SK-MEL-5 (cell line): ENCODE results near the gene MCF2L2. TPM values are rescaled to one million over a fixed set of nuclear protein-coding genes. Genes with fewer than 3 reads are reported as not detected.
"Not testable (repeated sequence)": the region's sequence is repeated elsewhere in the genome, so short reads cannot be mapped to it uniquely, and the experiment has no call there.

Experiments
- DNase-seq: peaks from one replicate; pipeline ENCODE4 v3.0.0-alpha.2; 2016; ENCODE audit warnings: low read depth, low spot score
- in situ Hi-C: cut with HindIII; loops from 2 replicates; pipeline ENCODE4 v1.10.0; 2016; ENCODE audit warnings: low sequenced_read_pairs, high pct_unique_total_duplicates, low pct_unique_long_range_greater_than_20kb
- total RNA-seq: library from RNA; depleted of rRNA; stranded (reverse); fragments of >200 nt; shearing (Covaris generic); gene quantifications from 2 replicates; pipeline ENCODE4 v1.2.3, GENCODE V29; 2014

Gene MCF2L2
- total RNA-seq, 1 experiment from 2014 or later, result 0.79 TPM

DNA sequence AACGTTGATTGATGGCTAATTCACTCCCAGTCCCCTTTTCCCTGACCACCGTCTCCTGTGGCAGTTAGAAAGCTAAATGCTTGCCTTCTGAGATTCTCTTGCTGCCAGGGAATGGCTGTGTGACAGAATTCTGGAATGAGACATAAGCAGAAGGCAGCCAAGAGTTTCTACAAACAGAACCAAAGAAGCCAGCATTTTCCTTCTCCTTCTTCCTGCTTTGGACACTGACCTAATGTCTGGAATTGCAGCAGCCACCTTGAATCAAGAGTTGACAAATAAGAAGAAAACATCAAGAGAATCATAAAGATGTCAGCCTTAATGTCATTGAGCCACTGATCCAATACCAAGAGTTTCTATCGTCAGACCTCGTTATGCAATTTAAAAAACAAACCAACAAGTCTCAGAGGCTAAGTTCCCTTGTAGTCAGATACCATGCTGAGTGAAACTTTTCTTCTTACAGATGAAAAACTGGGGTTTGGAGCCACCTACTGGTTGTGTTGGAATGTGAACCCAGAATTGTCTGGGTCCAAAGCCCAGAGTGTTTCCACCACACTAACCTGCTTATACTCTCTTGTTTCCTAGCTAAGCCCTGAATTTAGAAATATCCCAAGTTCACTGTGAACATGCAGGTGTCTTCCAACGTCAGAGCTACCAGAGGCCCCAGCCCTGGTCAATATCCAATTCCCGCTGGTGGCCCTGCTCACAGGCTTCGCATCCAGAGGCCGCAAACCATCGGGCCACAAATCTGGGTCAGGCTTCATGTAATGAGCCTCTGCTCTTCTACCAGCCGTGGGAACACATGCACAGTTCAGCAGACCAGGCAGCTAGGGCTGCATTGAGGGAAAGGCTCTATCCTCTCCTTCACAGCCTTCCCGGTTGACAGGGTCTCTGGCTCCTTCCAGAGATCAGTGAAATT is 42.5 kb downstream of the MCF2L2 start:
- in situ Hi-C loops, result no loop called here
- DNase-seq, result peak; percentile 77

DNA sequence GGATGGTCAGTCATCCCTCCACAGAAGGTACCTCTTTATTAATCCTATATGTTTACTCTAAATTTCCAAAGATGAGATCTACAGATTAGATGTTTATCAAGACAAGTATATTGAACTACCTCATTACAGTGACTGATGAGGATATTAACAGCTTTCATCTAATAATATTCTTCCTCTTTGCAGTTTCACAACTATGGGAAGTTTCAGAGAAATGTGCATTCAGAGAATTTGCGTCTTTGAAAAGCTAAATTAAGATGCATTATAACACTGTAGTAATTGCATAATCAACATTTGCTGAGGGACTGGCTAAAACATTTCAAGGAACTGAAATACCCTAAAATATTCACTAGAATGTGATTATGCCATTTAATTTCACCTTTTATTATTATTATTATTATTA is 46.7 kb downstream of the MCF2L2 start:
- in situ Hi-C loops, result no loop called here
- DNase-seq, result no peak

GRCh38 chr3:183381179-183381578 is 47.2 kb downstream of the MCF2L2 start:
- in situ Hi-C loops, result no loop called here
- DNase-seq, result peak; percentile 6

GRCh38 chr3:183378951-183379350 is 49.5 kb downstream of the MCF2L2 start:
- no peak for DNase-seq
- in situ Hi-C loops, result no loop called here

GRCh38 chr3:183378545-183378944 is 49.9 kb downstream of the MCF2L2 start:
- in situ Hi-C loops, result no loop called here
- no peak for DNase-seq

GRCh38 chr3:183378008-183378407 is 50.4 kb downstream of the MCF2L2 start:
- DNase-seq, result no peak
- in situ Hi-C loops, result no loop called here

DNA sequence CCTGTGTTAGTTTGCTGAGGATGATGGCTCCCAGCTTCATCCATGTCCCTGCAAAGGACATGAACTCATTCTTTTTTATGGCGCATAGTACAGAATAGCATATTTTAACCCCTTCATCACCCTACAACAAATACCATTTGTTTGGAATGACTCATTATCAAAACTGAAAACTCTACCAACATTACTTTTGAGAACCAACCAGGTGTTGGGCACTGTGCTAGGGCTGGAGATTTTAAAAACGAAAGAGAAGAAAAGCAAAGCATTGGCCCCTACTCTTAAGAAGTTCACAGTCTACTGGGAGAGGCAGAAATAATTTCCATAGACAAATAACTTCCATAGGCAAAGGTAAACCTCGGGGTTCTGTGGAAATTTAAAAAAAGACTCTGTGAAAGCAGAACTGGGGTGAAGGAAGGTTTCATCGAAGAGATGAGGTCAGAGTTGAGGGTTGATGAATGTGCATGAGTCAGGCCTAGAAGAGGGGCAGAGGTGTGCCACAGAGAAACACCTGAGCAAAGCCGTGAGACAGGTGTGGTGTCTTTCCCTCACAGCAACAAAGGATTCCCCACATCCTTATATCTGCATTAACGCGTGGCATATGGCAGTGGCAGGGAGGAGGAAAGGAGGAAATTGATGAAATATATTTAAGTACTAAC is 51.0 kb downstream of the MCF2L2 start:
- DNase-seq, result no peak
- in situ Hi-C loops, result no loop called here

DNA sequence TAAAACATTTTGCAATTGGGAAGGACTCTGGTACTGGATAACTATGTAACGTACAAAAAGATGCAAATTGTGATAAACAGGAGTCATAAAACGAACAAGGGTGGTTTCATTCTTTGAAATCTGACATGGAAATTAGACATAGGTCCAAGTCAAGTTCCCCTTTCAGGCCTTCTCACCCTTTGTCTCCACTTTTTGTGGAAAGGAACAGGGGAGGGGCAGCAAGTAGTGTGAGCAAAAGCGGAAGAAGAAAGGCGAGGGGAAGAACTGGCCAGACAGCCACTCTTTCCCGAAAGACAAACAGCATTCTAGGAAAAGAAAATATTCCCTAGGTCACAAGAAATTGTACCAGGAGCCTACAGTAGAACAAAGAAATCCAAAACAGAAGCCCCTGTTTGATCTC is 52.6 kb downstream of the MCF2L2 start:
- in situ Hi-C loops, result no loop called here

GRCh38 chr3:183375337-183375736 is 53.1 kb downstream of the MCF2L2 start:
- in situ Hi-C loops, result no loop called here
- no peak for DNase-seq

More for the DNA sequence above, 52.6 kb downstream of the MCF2L2 start:
- DNase-seq, result no peak

DNA sequence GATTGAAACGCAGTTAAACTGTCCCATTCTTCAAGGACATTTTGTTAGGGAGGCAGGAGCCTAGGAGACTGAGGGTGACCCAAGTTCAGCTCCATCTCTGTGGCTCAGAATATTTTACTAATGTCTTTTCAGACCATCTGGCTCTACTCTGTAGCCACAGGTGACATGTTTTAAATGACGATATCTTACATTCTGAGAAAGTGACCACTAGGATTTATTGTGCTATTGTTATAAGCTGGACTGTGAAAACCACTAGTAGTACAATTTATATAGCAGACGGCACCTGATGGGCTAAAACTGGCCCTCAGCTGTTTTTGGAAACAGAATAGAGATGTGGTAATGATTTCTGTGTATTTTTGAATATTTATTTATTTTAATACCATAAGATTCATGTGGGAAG is 55.5 kb downstream of the MCF2L2 start:
- in situ Hi-C loops, result no loop called here

GRCh38 chr3:183371600-183371968 is 56.8 kb downstream of the MCF2L2 start:
- in situ Hi-C loops, DNase-seq: not testable (repeated sequence)

More for the DNA sequence above, 55.5 kb downstream of the MCF2L2 start:
- DNase-seq, result no peak

DNA sequence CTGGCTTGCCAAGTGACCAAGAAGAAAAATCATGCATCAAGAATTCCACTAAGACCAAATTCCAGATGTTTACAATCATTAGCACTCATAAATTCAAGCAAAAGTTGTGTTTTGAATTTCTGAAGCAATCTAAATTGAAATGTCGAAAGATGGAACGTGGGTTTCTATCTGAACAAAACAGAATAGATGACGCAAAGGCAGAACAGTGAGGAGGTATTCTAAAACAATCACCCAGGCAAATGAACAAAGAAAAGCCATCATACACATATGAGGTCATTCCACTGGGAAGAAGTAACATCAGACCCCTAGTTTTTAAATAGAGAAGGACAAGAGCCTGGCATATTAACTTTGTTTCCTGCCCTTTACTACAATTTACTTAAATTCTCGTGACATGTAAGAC is 58.0 kb downstream of the MCF2L2 start:
- no peak for DNase-seq
- in situ Hi-C loops, result no loop called here

- no peak for DNase-seq
- in situ Hi-C loops, result no loop called here
These were observed 58.8 kb downstream of the MCF2L2 start for GRCh38 chr3:183369627-183370026.

GRCh38 chr3:183369117-183369516 is 59.3 kb downstream of the MCF2L2 start:
- in situ Hi-C loops, result no loop called here
- DNase-seq, result no peak

GRCh38 chr3:183360971-183361624 is 67.3 kb downstream of the MCF2L2 start:
- in situ Hi-C loops, result no loop called here
- DNase-seq, result no peak

- DNase-seq, result no peak
- in situ Hi-C loops, result no loop called here
These were observed 69.4 kb downstream of the MCF2L2 start for GRCh38 chr3:183359036-183359435.

DNA sequence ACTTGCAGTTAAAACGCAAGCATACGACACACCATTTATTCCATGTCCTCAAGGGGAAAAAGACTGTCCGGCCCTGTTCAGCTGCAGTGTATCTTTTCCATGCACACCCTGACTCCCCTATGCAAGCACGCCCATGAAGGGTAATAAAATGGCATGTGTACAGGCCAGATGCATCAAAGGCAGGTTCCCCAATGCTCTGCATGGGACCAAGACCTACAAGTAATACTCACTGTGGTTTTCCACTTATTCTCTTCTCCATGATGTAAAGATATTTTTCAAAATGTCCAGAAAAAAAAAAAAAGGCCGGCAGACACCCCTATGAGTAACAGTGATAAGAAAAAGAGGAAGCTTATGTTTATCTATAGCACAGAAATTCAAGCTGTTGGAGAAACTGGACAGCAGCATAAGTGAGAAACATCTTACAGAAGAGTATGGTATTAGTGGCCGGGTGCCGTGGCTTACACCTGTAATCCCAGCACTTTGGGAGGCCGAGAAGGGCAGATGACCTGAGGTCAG is 70.8 kb downstream of the MCF2L2 start:
- in situ Hi-C loops, result no loop called here
- DNase-seq, result no peak

DNA sequence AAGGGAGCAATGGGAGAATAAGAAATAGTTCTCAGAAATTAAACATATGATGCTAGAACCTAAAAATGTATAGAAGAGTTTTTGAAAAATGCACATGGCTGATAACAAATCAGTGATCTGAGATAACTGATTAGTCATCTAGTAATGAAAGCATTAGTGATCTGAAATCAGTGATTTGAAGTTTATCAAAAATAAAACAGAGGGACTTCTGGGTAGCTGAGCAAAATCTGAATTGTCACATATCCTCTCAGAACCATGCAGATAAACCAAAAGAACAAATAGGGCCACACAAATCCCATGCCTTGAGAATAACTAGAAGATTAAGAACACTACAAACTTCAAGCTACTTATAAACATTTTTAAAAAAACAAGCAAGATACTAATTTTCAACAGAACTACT is 71.5 kb downstream of the MCF2L2 start:
- in situ Hi-C loops, result no loop called here

More for the DNA sequence above, 71.5 kb downstream of the MCF2L2 start:
- no peak for DNase-seq
